K562 (cell line): ENCODE measurements around the gene LPCAT2. TPM values are rescaled to one million over a fixed set of nuclear protein-coding genes. Genes with fewer than 3 reads are reported as not detected.

Experiments
- ATAC-seq: fragments of 200-7000 bp; cut with Tn5 transposase; 3 replicates; pipeline ENCODE4 v1.9.1; 2020; ENCODE audit warnings: moderate library complexity
- BruUV-seq: library from RNA; stranded (reverse); fragments of 400-500 nt; replicated peaks from 2 replicates; lab custom pipeline; 2021; lab: Mats Ljungman, UMichigan
- CTCF ChIA-PET: fragments of 300-600 bp; formaldehyde crosslinking; extraction: SDS; loops from one replicate; lab custom pipeline; 2021; ENCODE audit warnings: low intra/inter-chr PET ratio; lab: Yijun Ruan, JAX
- POLR2A ChIA-PET: fragments of 300-600, 350-650 bp; sonication (Branson Sonifier 250); formaldehyde crosslinking; extraction: SDS; loops from one replicate; lab custom pipeline; 2021; ENCODE audit warnings: antibody characterized with exemption, inconsistent platforms; lab: Yijun Ruan, JAX
- DNase-seq, 4 experiments: peaks; one replicate each; pipeline versions ENCODE4 v3.0.0 to v3.0.0-alpha.2; 2011 to 2018; ENCODE audit warnings: low spot score in 3 of 4, mixed read lengths in 3 of 4; ENCODE audit errors: extremely low read depth in 1 of 4
- FAIRE-seq: peaks from 2 replicates; lab custom pipeline; 2011; peaks lifted over from hg19 to GRCh38; lab: Jason Lieb, UNC
- H2AFZ ChIP-seq: 2 replicates; pipeline ENCODE4 v1.6.0; 2011; ENCODE audit warnings: low read depth, low read length, control low read depth, inconsistent platforms
- H3K27ac ChIP-seq: fragments of 200-600 bp; 3 replicates; pipeline ENCODE4 v1.8.0; 2011; ENCODE audit warnings: low read depth, mild to moderate bottlenecking, control low read depth, inconsistent platforms, low read length, moderate library complexity, mixed read lengths; ENCODE audit errors: extremely low read depth
- H3K27me3 ChIP-seq, 2 experiments: fragments of 300-600 bp in 1 of 2; 2 replicates in 1 of 2; 3 replicates in 1 of 2; pipeline versions ENCODE4 v1.6.0 to v1.8.0; 2011; ENCODE audit warnings: inconsistent platforms in 2 of 2, low read length in 2 of 2, mild to moderate bottlenecking in 1 of 2, mixed read lengths in 1 of 2, moderate library complexity in 1 of 2; ENCODE audit not compliant: control insufficient read depth in 2 of 2, insufficient read depth in 2 of 2
- H3K36me3 ChIP-seq: fragments of 300-600 bp; 3 replicates; pipeline ENCODE4 v1.8.0; 2011; ENCODE audit warnings: mild to moderate bottlenecking, low read length, inconsistent platforms; ENCODE audit not compliant: control insufficient read depth, insufficient read depth
- H3K4me1 ChIP-seq, 2 experiments: fragments of 200-600 bp in 1 of 2; replicated peaks in 1 of 2; 2 replicates in 1 of 2; 3 replicates in 1 of 2; pipeline versions ENCODE4 v1.5.1 to v1.8.0; 2011; ENCODE audit warnings: inconsistent platforms in 2 of 2, low read length in 2 of 2, mild to moderate bottlenecking in 1 of 2, mixed read lengths in 1 of 2, moderate library complexity in 1 of 2; ENCODE audit not compliant: control insufficient read depth in 2 of 2, insufficient read depth in 2 of 2
- H3K4me2 ChIP-seq: 2 replicates; pipeline ENCODE4 v1.6.1; 2011; ENCODE audit warnings: low read length, control low read depth, inconsistent platforms, mixed read lengths; ENCODE audit not compliant: insufficient read depth
- H3K4me3 ChIP-seq: fragments of 200-600 bp; sonication (generic), shearing (Covaris generic); 2 replicates; pipeline ENCODE4 v1.5.1; 2016; ENCODE audit warnings: control low read depth, inconsistent platforms
- H3K79me2 ChIP-seq: fragments of 200-600 bp; 3 replicates; pipeline ENCODE4 v1.8.0; 2011; ENCODE audit warnings: low read length, inconsistent platforms; ENCODE audit not compliant: control insufficient read depth, insufficient read depth
- H3K9ac ChIP-seq, 2 experiments: 2 replicates each; pipeline versions ENCODE4 v1.6.0 to v1.6.1; 2011; ENCODE audit warnings: low read depth in 2 of 2, low read length in 2 of 2, control low read depth in 1 of 2, inconsistent platforms in 1 of 2, mild to moderate bottlenecking in 1 of 2, mixed read lengths in 1 of 2; ENCODE audit not compliant: insufficient read depth in 1 of 2
- H3K9me1 ChIP-seq: one replicate; pipeline ENCODE4 v1.6.0; 2011; ENCODE audit warnings: inconsistent platforms, mild to moderate bottlenecking, low read length, moderate library complexity; ENCODE audit not compliant: control insufficient read depth, insufficient read depth
- H3K9me3 ChIP-seq: replicated peaks from 2 replicates; pipeline ENCODE4 v1.5.1; 2011; ENCODE audit warnings: low read depth, low read length, inconsistent platforms; ENCODE audit not compliant: control insufficient read depth, insufficient read depth
- H4K20me1 ChIP-seq: replicated peaks from 2 replicates; pipeline ENCODE4 v1.6.1; 2011; ENCODE audit warnings: low read length, inconsistent platforms, mixed read lengths; ENCODE audit not compliant: control insufficient read depth, insufficient read depth
- ARID2 ChIP-seq: fragments of 450-650 bp; IDR thresholded peaks from 2 replicates; pipeline ENCODE4 v1.6.1; 2017; ENCODE audit warnings: antibody characterized with exemption, mild to moderate bottlenecking
- ATF1 ChIP-seq, 2 experiments: fragments of 450-650 bp in 1 of 2; IDR thresholded peaks; 2 replicates each; pipeline ENCODE4 v1.6.1; 2016; ENCODE audit warnings: missing compliant biosample characterization in 1 of 2, missing genetic modification characterization in 1 of 2
- CGGBP1 ChIP-seq: fragments of 250-450 bp; sonication (Bioruptor Pico); IDR thresholded peaks from 2 replicates; pipeline ENCODE4 v1.9.0; 2021; ENCODE audit warnings: mild to moderate bottlenecking
- EGR1 ChIP-seq: fragments of 450-650 bp; conservative IDR thresholded peaks from 2 replicates; pipeline ENCODE4 v1.6.1; 2017; ENCODE audit warnings: mild to moderate bottlenecking
- HNRNPK ChIP-seq: fragments of 200-400 bp; formaldehyde crosslinking; IDR thresholded peaks from one replicate; pipeline ENCODE4 v1.6.1; 2018; ENCODE audit warnings: mild to moderate bottlenecking, low read depth, low read length; ENCODE audit not compliant: poor library complexity, severe bottlenecking
- MAFF ChIP-seq: IDR thresholded peaks from 2 replicates; pipeline ENCODE4 v1.6.1; 2012; ENCODE audit warnings: low read length, improper control_type of control experiment
- MAX ChIP-seq: sonication (generic); formaldehyde crosslinking; IDR thresholded peaks from 2 replicates; pipeline ENCODE4 v1.9.0; 2022; ENCODE audit warnings: mild to moderate bottlenecking, missing genetic modification reagents
- MNT ChIP-seq, 2 experiments: fragments of 450-650 bp; conservative IDR thresholded peaks; 2 replicates each; pipeline ENCODE4 v1.6.1; 2017; ENCODE audit warnings: mild to moderate bottlenecking in 2 of 2, moderate library complexity in 2 of 2
- NFE2 ChIP-seq: IDR thresholded peaks from 2 replicates; pipeline ENCODE4 v1.6.1; 2014; ENCODE audit warnings: antibody characterized with exemption, low read depth
- PML ChIP-seq: IDR thresholded peaks from 2 replicates; pipeline ENCODE4 v1.6.1; 2012; ENCODE audit warnings: low read length, inconsistent platforms
- PREB ChIP-seq: sonication (generic); formaldehyde crosslinking; IDR thresholded peaks from 2 replicates; pipeline ENCODE4 v1.8.1; 2023; ENCODE audit warnings: mild to moderate bottlenecking, missing genetic modification reagents
- RBM39 ChIP-seq: fragments of 200-400 bp; formaldehyde crosslinking; optimal IDR thresholded peaks from 2 replicates; pipeline ENCODE3; 2018; ENCODE audit warnings: low read depth, low read length
- TRIM24 ChIP-seq, 2 experiments: fragments of 450-650 bp; IDR thresholded peaks; 2 replicates each; pipeline ENCODE4 v1.6.1; 2016
- ZBTB11 ChIP-seq, 3 experiments: fragments of 200-800 bp in 1 of 3; fragments of 250-450 bp in 1 of 3; fragments of 450-650 bp in 1 of 3; sonication (Bioruptor Pico) in 1 of 3; sonication (Bioruptor generic) in 1 of 3; formaldehyde crosslinking in 1 of 3; IDR thresholded peaks; 2 replicates each; pipeline versions ENCODE4 v1.6.1 to v1.8.0; 2016 to 2022; ENCODE audit warnings: mild to moderate bottlenecking in 2 of 3, missing genetic modification characterization in 2 of 3, missing compliant biosample characterization in 1 of 3, moderate library complexity in 1 of 3
- ZFPM2 ChIP-seq: fragments of 250-450 bp; sonication (Bioruptor Pico); IDR thresholded peaks from 2 replicates; pipeline ENCODE4 v1.5.1; 2022; ENCODE audit warnings: mild to moderate bottlenecking
- ZNF134 ChIP-seq: fragments of 250-450 bp; sonication (Bioruptor Pico); conservative IDR thresholded peaks from 2 replicates; pipeline ENCODE4 v1.4.0; 2020
- WGBS: fragments of 100-300 bp; shearing (Covaris generic); methylation state at CpG from one replicate; pipeline ENCODE4 v1.1.6; 2016; ENCODE audit warnings: low coverage, mixed read lengths; ENCODE audit not compliant: insufficient coverage; ENCODE audit errors: missing lambda C conversion rate; 5-methylcytosine and 5-hydroxymethylcytosine counted together
- in situ Hi-C: fragments of 300-500 bp; cut with MboI; formaldehyde crosslinking; loops from 4 replicates; pipeline ENCODE4 v1.15.0; 2018; ENCODE audit warnings: inconsistent platforms, mixed read lengths
- intact Hi-C: fragments of 100-400 bp; cut with micrococcal nuclease; formaldehyde crosslinking; loops from 2 replicates; pipeline ENCODE4 v1.14.2; 2022
- polyA plus RNA-seq, 8 experiments: library from polyadenylated mRNA; depleted of rRNA in 4 of 8; stranded (reverse) in 5 of 8; unstranded in 3 of 8; fragments of >200 nt; fragmentation: Nextera tagmentation in 2 of 8; fragmentation: Illumina TruSeq in 1 of 8; extraction: Ambion mirVana in 2 of 8; extraction: Trizol in 1 of 8; gene quantifications; 2 replicates each; pipeline versions ENCODE4 v1.2.1 to v1.2.3, GENCODE V29; 2011 to 2014; ENCODE audit warnings: inconsistent platforms in 1 of 8, missing spikeins in 1 of 8
- total RNA-seq, 7 experiments: library from RNA; depleted of rRNA in 6 of 7; stranded (reverse); fragments of >200 nt in 6 of 7; fragmentation: Illumina TruSeq in 2 of 7; extraction: Trizol in 2 of 7; gene quantifications; 2 replicates each; pipeline versions ENCODE4 v1.2.1 to v1.2.3, GENCODE V29; 2011 to 2021; ENCODE audit warnings: low replicate concordance in 1 of 7

Gene LPCAT2
- total and polyA plus RNA-seq, 9 of the 15 experiments (the other 6 are each of a cell fraction or from before 2014, with no cell fraction given): 2.9 to 15.0 (median 7.3) TPM

- no peak for TF ChIP-seq CGGBP1
- no peak for TF ChIP-seq TRIM24 (IDR thresholded peaks at IDR 0.05)
- no peak for TF ChIP-seq ATF1 (CRISPR knock-in tag; IDR thresholded peaks at IDR 0.05)
- TF ChIP-seq ATF1 (tag; IDR thresholded peaks at IDR 0.05): no peak
- TF ChIP-seq MNT (conservative IDR thresholded peaks at IDR 0.05): no peak
- TF ChIP-seq ZNF134 (CRISPR knock-in tag): no peak
- no peak for TF ChIP-seq ZBTB11 (CRISPR knock-in tag; IDR thresholded peaks at IDR 0.05)
- no peak for TF ChIP-seq PML
- TF ChIP-seq HNRNPK: no peak
- no peak for TF ChIP-seq PREB (CRISPR knock-in tag)
- TF ChIP-seq ZFPM2: no peak
- TF ChIP-seq NFE2: no peak
- no peak for TF ChIP-seq MAFF
- no peak for TF ChIP-seq ARID2
- TF ChIP-seq RBM39: no peak
- TF ChIP-seq MAX (CRISPR knock-in tag): no peak
- no peak for TF ChIP-seq EGR1
- BruUV-seq: no TSS peak
- ATAC-seq (peak; percentile 77), DNase-seq (peak in 1 of 4 experiments; percentile 33), FAIRE-seq (no peak)
- no peaks in the 10 kb centered on the region for H3K79me2 ChIP-seq
- no peaks in the 10 kb centered on the region for H3K27me3 ChIP-seq
- no peaks in the 10 kb centered on the region for H3K9me1 ChIP-seq
- H3K36me3 ChIP-seq: no peaks in the 10 kb centered on the region
- no peaks in the 10 kb centered on the region for H4K20me1 ChIP-seq
- peaks cover 0 to 19% of the 10 kb centered on the region in 2 experiments; a peak in 3 of 5 replicates for H3K4me1 ChIP-seq
- no peaks in the 10 kb centered on the region for H3K9me3 ChIP-seq
- peak within 1 kb of the TSS; percentile 11; the same call in 1 of the 2 replicates for H3K4me2 ChIP-seq
- intact Hi-C loops: no loop called here
- ChIA-PET CTCF (no interaction called here), POLR2A (interaction anchor here (0.7 to 1.4 kb wide), 2 partner anchors 11 to 12 kb away, joined by 3 read pairs; no protein-coding TSS in a partner anchor)
- H2AFZ ChIP-seq: peak within 1 kb of the TSS; percentile 48
- in situ Hi-C loops: no loop called here
- WGBS: 23% methylated on average over 9 of the region's 9 CpGs
- no peak within 1 kb of the TSS for H3K27ac ChIP-seq
- H3K9ac ChIP-seq: no peak within 1 kb of the TSS
- H3K4me3 ChIP-seq: no peak within 1 kb of the TSS
These were observed 57.7 kb downstream of the LPCAT2 start, which contains the start of gene CAPNS2 for GRCh38 chr16:55566432-55567175. Gene CAPNS2, plus strand, starts transcription at chr16:55566684. Its CDS starts 73 bp downstream, at chr16:55566757.
